ENCODE results near the gene HSBP1. TPM values are rescaled to one million over a fixed set of nuclear protein-coding genes. Genes with fewer than 3 reads are reported as not detected.

Gene HSBP1
- total and polyA plus RNA-seq, 2 of the 13 experiments (the other 11 are each of a cell fraction or from before 2014, with no cell fraction given) = 249 to 292 TPM

DNA sequence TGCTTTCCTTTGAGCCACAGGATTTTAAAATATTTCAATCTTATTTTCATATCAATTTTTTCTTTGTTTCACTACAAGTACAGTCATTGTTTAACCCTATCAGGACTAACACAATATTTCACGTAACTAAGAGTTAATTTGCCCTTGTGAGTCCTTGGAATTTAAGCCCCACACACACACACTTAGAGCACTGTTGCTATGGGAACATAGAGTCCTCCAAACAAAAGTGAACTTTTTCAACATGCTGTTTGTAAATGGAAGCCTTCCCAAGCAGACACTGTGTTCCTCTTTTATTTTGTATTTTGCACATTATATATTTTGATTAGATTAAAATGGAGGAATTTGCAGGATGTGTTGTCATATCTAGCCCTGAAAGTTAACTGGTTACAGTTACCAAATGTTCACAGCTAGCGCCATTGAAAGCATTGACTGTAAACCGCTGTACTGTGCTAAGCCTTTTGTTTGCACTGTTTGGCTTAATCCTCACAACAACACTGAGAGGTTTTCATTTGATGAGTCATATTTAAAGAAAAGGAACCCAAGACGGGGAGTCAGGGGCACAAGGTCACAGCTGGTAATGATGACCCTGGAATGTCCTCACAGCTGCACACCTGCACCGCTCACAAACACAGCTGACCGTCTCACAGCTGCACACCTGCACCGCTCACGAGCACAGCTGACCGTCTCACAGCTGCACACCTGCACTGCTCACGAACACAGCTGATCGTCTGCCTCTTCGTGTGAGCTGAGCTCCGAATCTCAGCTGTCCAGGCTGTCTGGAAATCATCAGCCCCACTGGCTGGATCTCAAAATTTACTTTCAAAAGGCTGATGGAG lies 6.3 kb downstream of the HSBP1 start (continued):
- TF ChIP-seq, protein P1, sequence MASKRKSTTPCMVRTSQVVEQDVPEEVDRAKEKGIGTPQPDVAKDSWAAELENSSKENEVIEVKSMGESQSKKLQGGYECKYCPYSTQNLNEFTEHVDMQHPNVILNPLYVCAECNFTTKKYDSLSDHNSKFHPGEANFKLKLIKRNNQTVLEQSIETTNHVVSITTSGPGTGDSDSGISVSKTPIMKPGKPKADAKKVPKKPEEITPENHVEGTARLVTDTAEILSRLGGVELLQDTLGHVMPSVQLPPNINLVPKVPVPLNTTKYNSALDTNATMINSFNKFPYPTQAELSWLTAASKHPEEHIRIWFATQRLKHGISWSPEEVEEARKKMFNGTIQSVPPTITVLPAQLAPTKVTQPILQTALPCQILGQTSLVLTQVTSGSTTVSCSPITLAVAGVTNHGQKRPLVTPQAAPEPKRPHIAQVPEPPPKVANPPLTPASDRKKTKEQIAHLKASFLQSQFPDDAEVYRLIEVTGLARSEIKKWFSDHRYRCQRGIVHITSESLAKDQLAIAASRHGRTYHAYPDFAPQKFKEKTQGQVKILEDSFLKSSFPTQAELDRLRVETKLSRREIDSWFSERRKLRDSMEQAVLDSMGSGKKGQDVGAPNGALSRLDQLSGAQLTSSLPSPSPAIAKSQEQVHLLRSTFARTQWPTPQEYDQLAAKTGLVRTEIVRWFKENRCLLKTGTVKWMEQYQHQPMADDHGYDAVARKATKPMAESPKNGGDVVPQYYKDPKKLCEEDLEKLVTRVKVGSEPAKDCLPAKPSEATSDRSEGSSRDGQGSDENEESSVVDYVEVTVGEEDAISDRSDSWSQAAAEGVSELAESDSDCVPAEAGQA (IDR thresholded peaks at IDR 0.05; ENCODE audit: low read depth) = no peak
- TF ChIP-seq, protein P1 (CRISPR knock-in tag; IDR thresholded peaks at IDR 0.05; ENCODE audit: borderline replicate concordance) = no peak
- TF ChIP-seq, protein P2, sequence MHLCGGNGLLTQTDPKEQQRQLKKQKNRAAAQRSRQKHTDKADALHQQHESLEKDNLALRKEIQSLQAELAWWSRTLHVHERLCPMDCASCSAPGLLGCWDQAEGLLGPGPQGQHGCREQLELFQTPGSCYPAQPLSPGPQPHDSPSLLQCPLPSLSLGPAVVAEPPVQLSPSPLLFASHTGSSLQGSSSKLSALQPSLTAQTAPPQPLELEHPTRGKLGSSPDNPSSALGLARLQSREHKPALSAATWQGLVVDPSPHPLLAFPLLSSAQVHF (CRISPR knock-in tag; IDR thresholded peaks at IDR 0.05) = no peak
- TF ChIP-seq ZNF446 (CRISPR knock-in tag; IDR thresholded peaks at IDR 0.05) (no peak), ELF3 (CRISPR knock-in tag; IDR thresholded peaks at IDR 0.05) (no peak), THYN1 (CRISPR knock-in tag; IDR thresholded peaks at IDR 0.05; ENCODE audit: borderline replicate concordance, low read depth) (no peak), KLF12 (CRISPR knock-in tag; IDR thresholded peaks at IDR 0.05; ENCODE audit: borderline replicate concordance) (no peak), ATF7 (IDR thresholded peaks at IDR 0.05) (no peak), ATF7 (CRISPR knock-in tag; IDR thresholded peaks at IDR 0.05) (peak; percentile 70), ZNF383 (CRISPR knock-in tag; IDR thresholded peaks at IDR 0.05; ENCODE audit: borderline replicate concordance) (no peak)
- TF ChIP-seq, protein P3, sequence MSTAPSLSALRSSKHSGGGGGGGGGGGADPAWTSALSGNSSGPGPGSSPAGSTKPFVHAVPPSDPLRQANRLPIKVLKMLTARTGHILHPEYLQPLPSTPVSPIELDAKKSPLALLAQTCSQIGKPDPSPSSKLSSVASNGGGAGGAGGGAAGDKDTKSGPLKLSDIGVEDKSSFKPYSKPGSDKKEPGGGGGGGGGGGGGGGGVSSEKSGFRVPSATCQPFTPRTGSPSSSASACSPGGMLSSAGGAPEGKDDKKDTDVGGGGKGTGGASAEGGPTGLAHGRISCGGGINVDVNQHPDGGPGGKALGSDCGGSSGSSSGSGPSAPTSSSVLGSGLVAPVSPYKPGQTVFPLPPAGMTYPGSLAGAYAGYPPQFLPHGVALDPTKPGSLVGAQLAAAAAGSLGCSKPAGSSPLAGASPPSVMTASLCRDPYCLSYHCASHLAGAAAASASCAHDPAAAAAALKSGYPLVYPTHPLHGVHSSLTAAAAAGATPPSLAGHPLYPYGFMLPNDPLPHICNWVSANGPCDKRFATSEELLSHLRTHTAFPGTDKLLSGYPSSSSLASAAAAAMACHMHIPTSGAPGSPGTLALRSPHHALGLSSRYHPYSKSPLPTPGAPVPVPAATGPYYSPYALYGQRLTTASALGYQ (CRISPR knock-in tag; IDR thresholded peaks at IDR 0.05) = 0 out of 2 replicates have a peak, but pooled peaks have one; percentile 48
- TF ChIP-seq, protein P4, sequence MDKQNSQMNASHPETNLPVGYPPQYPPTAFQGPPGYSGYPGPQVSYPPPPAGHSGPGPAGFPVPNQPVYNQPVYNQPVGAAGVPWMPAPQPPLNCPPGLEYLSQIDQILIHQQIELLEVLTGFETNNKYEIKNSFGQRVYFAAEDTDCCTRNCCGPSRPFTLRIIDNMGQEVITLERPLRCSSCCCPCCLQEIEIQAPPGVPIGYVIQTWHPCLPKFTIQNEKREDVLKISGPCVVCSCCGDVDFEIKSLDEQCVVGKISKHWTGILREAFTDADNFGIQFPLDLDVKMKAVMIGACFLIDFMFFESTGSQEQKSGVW (CRISPR knock-in tag; IDR thresholded peaks at IDR 0.05; ENCODE audit: borderline replicate concordance) = no peak
- TF ChIP-seq, protein P5, sequence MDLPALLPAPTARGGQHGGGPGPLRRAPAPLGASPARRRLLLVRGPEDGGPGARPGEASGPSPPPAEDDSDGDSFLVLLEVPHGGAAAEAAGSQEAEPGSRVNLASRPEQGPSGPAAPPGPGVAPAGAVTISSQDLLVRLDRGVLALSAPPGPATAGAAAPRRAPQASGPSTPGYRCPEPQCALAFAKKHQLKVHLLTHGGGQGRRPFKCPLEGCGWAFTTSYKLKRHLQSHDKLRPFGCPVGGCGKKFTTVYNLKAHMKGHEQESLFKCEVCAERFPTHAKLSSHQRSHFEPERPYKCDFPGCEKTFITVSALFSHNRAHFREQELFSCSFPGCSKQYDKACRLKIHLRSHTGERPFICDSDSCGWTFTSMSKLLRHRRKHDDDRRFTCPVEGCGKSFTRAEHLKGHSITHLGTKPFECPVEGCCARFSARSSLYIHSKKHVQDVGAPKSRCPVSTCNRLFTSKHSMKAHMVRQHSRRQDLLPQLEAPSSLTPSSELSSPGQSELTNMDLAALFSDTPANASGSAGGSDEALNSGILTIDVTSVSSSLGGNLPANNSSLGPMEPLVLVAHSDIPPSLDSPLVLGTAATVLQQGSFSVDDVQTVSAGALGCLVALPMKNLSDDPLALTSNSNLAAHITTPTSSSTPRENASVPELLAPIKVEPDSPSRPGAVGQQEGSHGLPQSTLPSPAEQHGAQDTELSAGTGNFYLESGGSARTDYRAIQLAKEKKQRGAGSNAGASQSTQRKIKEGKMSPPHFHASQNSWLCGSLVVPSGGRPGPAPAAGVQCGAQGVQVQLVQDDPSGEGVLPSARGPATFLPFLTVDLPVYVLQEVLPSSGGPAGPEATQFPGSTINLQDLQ (CRISPR knock-in tag; IDR thresholded peaks at IDR 0.05) = no peak
- TF ChIP-seq, protein P6, sequence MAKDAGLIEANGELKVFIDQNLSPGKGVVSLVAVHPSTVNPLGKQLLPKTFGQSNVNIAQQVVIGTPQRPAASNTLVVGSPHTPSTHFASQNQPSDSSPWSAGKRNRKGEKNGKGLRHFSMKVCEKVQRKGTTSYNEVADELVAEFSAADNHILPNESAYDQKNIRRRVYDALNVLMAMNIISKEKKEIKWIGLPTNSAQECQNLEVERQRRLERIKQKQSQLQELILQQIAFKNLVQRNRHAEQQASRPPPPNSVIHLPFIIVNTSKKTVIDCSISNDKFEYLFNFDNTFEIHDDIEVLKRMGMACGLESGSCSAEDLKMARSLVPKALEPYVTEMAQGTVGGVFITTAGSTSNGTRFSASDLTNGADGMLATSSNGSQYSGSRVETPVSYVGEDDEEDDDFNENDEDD (CRISPR knock-in tag; IDR thresholded peaks at IDR 0.05; ENCODE audit: borderline replicate concordance) = no peak
